Middle frontal gyrus (tissue), 1 donor: ENCODE results near the gene LCE7A.
A peak's percentile ranks its signal among the peaks of the same experiment; 100 is the strongest.

ENCODE experiments used
- DNase-seq: peaks from one replicate; pipeline ENCODE4 v3.0.0-alpha.2; 2015; ENCODE audit warnings: low spot score; ENCODE audit errors: extremely low spot score

Gene LCE7A, protein sequence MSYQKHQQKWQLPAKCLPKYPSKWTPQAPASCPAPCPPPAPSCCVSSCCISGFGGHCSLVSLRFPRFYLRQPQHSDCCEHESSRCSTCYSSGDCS

DNA sequence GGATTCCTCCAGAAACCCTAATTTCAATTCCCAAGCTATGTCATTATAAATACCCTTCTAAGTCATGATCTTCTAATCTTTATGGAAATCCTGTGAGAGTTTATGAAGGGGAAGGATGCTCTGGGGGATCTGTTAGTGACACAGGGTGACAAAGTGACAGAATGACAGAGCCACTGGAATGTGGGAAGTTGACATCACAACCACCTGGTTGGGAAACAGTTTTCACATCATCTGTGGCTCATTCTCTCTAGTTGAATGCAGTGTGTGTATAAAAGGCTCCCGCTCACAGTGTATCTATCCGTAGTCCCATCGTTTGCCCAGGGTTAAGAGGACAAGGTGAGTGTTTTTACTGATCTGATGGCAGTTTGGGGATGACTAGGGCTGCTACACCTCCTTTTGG is at the start of gene LCE7A:
Gene LCE7A (plus strand): TSS at position 301 of the 400 bp plus-strand sequence. CDS start 702 bp downstream, outside the sequence.
- no peak for DNase-seq

DNA sequence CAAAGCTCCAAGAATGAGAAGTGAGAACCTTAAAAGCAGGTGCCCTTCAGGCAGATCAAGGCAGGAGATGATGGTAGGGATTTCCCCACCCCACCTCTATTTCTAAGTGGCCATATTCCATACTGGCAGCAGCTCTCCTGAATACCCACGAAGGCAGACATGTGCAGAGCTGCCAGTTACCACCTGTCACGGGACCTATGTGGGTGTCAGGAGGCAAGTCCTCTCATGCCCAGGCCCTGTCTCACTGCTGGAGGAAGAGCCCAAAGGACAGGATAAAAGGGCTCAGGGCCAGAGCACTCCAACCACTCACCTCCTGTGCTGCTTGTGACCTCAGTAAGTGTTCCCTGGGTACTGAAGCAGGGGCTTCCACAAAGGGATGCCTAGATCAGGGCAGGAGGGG is 48.7 kb upstream of the LCE7A start:
- no peak for DNase-seq

DNA sequence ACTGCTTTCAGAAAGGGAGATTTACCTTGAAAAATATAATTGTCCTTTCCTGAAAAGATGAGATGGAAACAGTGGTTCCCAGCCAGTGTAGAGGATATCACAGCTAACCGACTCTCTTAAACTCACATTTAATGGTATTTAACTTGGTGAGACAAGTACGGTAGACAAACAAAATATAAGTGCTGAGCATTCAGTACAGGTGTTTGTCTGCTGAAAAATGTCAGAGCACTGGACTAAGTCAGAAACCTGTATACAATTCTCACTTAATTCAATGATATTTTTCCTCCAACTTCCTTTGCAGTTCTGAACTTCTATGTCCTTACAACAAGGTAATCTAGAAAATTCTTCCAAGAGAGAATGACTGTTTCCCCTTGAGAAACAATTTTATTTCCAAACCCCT is 48.1 kb upstream of the LCE7A start, which contains the start of gene LCE1B:
Gene LCE1B (plus strand): TSS at position 301 of the 400 bp plus-strand sequence. CDS start 476 bp downstream, outside the sequence.
- DNase-seq, result no peak

DNA sequence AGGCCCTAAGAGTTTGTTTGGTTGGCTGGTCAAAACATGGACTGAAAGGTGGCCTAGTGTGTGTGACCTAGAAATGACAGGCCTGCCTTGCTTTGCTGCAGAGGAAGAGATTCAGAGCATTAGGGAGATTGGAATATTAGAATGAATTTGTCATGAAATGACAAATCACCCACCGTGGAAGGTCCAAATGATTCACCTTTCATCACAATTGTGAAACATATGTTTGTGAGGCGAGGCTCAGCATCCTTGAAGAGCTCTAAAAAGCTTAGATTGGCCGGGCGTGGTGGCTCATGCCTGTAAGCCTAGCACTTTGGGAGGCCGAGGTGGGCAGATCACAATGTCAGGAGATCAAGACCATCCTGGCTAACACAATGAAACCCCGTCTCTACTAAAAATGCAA is 42.5 kb upstream of the LCE7A start:
- no peak for DNase-seq

DNA sequence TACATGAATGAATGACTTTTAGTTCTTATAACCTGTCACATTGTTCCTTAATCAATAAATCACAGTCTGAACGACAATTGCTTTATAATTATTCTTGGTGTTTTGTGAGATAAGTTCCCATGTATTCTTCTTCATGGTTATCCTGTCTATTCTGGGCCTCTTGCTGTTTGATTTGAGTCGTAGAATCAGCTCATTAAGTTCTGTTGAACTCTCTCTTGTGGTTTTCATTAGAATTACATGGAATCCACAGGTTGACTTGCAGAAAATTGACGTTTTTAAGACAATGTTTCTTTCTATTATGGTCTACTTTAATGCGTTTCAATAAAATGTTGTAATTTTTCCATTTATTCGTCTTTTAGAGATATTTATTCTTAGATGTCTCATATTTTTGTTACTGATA is 36.5 kb upstream of the LCE7A start:
- no peak for DNase-seq

DNA sequence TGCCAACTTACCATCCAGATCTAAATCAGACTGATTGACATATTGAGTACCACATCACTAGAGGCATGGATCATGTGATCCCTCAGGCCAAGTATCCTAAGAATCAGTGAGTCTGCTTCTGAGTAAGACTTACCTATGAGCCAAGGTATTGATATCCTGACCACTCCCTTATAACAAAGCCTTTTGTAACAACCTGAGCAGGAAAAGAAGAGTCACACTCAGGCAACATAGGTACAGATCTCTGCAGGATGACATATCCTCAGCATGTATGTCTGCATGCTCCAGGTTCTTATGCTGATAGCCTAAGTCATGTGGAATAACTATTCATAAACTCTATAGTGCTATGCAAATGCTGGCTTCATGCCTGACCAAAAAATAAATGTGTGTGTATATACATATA is 34.8 kb upstream of the LCE7A start:
- DNase-seq, result no peak

DNA sequence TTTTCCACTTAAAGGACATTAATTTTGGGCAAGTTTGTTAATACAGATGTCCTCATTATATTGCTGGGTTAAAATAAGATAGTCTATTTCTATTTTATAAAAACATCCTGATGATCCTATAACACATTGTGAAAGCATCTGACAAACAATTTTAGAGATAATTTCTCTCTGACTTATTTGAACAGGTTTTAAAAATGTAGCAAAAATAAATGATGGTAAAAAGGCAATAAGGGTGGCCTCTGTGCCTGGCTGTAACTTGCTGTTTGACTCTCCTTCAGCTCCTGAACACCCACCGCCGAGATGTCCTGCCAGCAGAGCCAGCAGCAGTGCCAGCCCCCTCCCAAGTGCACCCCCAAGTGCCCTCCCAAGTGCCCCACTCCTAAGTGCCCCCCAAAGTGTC is 32.6 kb upstream of the LCE7A start, which contains the start of gene LCE1A:
Gene LCE1A (plus strand): TSS at position 301 of the 400 bp plus-strand sequence. CDS start 0 bp downstream, at position 301.
- no peak for DNase-seq

DNA sequence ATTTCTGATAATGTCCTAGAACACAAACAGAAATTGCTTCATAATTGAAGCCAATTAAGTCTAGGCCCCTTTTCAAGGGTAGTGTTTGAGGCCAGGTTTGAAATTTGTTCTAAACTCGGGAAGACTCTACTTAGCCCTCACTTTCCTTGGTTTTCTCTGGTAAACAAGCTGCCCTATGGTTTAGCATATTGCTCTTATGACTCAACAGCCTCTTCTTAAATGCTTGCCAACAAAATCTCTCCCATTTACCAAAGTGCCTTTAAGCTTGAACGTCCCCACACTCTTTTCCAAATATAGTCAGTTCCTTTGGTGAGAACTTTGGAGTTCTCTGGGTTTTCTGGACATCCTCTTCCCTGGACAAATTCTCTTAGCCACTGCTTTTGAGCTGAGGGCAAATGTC is 22.9 kb upstream of the LCE7A start:
- no peak for DNase-seq

DNA sequence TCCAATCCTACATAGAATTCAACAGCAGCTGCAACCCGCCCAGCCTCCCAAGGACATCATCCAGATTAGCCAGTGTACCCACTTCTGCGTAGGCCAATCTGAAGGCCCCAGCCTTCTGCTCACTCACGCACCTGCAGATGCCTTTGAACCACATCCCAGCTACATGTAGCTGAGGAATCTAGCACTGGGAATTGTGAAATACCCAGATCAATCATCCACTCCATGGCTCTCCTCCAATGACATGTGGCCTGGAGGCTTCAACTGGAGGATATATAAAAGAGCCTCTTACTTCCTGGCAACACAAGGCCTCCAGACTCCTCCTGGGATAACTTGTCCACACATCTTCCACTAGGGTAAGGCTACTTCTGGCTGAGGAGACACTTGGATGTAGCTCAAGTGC is 17.2 kb upstream of the LCE7A start, which contains the start of gene LCE6A:
Gene LCE6A (plus strand): TSS at position 301 of the 400 bp plus-strand sequence. CDS start 665 bp downstream, outside the sequence.
- DNase-seq, result no peak

DNA sequence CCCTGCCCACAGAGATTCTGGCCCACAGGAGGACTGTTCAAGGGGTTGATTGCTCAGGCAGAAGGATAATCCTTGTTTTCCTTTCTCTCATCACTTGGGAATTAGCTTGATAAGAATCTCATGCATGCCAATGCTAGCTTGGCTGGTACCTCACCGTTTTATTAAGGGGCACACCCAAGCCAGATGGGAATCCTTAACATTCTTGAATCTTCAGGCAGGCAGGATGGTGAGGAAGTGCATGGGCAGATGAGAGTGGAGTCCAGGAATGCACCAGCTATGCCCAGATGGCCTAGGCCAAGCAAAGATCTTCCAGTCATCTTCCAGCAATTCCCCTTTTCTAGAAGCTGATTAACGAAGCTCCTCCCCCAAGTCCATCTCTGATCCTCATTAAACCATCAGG is 4.1 kb upstream of the LCE7A start:
- DNase-seq, result no peak

DNA sequence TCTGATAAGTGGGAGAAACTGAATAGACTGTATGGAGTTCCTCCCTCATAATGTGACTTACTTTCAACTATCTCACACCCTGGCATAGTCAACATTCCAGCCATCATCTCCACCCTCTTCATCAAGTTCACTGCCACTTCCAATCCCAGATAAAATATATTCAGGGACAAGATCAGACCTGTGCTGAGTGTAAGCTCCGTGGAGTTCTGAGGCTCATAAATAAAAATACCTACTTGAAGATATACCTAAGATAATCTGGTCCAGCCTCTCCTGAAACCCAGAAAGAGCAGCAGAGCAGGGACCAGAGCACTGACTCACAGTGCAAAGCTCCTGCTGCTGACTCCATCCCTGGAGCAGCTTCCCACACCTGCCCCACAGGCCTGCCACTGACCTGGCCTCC is 1.7 kb upstream of the LCE7A start:
- DNase-seq, result no peak

DNA sequence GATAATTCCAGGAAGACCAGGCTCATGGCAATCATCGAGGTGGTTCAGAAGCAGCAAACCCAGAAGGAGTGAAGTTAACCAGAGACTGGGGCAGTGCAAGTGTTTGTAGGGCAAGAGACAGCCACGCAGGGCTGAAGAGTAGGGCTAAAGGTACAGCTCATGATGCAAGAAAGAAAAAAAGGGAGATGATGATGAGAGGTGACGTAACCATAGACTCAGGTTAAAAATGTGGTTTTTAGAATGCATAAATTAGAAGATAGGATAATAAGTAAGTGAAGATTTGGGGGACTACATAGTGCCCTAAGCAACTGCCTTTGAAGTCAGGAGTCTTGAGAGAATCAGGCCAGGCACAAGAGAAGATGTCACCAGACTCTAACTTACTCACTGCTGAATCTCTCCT is 333 bp downstream of the LCE7A start:
- no peak for DNase-seq

DNA sequence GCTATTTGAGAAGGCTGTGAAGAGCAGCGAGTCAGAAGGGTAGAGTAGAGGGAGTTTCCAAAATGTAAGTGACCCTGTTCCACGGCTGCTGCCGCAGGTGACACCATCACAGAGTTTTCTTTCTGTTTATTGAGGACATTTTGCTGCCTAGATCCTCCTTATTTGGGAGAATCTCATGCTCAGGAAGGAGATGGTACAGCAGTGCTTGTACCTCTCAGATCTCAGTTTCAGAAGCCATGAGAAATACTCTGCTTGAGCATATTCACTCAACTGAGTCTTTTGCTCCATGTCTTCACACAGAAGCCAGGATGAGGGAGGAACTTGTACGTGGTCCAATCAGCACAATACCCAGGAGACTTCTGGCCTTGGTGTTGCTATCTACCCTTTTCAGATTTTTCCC is 1.6 kb downstream of the LCE7A start:
- no peak for DNase-seq

DNA sequence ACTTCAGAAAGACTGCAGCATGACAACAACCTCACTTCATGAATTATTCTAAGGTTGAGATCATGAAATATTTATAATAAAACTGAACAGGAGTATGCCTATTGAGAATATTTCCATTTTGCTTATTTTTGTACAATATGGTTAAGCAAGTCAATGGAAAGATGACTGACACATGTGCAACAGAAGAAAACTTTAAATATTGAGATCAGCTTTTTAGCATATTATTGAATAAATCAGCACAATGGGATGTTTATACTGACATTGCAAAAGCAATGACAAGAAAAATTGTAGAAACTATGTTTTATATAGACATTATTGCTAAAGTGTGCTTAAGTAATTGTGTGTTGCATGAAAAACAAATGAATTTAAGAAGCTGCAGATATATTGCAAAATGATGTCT is 4.6 kb downstream of the LCE7A start:
- DNase-seq, result no peak

DNA sequence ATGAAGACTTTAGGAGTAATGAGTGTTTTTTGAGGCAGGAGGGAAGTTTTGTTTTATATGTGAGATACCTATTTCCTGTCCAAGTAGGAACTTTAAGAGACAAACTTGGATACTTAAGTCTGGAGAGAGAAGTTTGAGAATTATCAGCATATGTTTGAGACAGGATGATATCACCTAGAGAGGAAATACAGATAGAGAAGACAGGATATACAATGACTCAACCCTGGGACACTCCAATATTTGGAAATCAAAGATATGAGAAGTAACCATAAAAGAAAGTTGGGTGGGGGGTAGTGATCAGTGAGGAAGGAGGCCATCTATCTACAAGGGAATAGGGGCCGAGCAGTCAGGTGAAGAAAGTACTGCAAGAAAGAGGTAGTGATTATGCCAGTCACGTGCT is 6.5 kb downstream of the LCE7A start:
- no peak for DNase-seq

DNA sequence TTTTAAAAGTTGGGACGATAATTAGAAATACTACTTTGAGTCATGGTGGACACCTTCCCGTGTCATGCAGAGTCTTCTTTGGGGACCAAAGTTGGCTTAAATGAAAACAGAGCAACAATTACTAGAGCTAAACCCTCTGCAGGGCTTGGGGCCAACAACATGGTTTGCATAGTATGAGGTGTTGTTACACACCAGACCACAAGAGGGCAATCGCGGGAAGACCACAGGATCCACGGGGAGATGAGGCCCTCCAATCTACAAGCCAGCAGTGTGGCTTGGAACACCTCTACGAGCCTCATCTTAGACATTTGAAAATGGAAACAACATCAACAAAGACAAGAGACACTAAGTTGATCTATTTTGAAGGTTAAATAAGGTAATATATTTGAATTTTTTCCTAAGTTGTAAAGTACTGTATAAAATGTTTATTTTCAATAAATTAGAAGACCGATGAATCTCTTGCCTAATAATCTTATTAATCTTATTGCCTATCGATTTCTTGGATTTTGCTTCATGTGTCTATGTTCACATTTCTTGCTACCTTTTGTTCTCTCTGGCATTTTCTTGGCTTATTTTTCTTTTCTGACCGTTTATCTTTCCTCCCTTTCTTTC is 10.1 kb downstream of the LCE7A start:
- DNase-seq, result peak; percentile 33

DNA sequence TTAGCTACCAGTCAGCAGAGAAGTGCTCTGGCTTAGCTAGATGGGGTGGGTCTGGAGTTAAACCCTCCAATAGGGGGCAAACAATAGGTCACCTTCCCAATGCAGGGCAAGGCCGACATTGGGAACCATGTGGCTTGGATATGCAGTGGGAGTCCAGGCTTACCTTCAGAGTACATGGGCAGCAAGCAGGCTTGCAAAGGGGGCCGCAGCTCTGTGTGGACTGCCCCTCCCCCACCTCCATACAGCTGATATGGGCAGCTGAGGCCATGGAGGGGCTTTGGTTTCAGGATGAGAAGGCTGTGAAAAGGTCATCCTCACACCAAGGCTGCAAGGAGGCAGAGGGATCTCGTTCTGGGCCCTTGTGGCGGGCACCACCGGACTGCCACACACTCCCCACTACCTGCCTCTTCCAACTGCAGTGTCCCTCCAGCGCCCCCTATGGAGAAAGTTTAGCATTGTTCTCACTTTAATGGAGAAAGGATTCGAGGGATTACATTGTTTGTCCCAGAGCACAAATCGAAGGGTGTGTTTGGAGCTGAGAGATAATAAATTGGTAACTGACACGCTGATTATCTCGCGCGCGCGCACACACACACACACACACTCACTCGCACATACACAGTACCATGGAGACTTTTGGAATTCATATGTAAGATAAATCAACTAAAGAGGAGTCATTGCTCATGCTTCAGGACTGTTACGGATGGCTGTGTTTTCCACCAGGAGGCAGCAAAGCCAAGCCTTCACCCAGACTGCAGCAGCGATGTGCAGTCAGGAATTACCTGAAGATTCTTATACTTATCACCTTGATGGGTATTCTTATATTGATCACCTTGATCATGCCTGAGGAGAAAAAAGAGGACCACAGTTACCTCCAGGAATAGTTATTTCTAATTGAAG is 11.3 kb downstream of the LCE7A start:
- DNase-seq, result no peak

DNA sequence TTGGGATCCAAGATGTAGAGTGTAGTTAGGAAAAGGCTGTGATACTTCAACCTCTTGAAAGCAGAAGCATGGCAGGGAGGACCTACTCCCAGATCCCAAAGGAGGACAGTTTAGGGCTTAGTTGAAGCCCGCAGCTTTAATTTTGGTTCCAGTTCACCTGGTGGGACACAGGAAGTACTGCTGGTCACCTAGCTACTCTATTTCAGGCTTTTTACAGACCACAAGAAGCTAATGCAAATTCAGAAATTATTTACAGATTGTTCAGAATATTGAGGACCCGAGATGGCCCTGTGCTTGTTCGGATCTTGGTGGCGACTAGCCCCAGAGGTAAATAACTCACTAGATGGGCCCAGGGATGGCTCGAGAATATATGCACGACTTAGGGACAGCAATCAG is 11.9 kb downstream of the LCE7A start:
- DNase-seq, result no peak

DNA sequence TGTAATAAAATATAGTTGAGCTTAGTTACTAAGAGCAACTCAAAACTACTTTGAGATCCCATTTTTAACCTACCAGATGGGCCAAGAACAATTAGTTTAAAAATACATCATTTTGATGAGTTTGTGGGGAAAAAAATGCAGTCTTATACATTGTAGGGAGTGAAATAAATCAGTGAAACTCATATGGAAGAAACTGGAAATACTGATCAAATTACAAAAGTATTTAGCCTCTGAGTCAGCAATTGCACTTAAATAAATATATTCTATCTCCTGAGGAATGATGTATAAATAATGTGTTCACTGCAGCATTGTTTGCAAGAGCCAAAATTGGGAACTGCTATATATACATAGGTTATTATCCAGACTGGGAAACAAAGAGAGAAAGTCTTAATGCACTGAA is 13.7 kb downstream of the LCE7A start:
- DNase-seq, result no peak

DNA sequence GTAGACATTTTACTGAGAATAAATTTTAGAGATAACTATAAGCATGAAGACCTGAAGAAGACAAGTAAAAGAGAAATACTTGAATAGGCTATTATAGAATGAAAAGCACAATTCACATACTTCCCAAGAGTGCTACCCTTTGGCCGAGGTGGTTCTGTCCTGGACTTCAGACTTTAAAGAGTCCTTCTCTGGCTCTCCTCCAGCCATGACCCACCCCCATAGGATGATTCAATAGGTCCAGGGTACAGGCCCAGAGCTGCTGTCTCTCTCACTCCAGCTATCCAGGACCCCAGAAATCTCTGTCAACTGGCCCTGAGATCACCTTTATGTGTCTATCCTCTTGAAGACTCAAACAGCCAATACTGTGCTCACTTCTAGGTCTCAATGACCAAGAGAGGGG is 17.0 kb downstream of the LCE7A start:
- DNase-seq, result no peak

DNA sequence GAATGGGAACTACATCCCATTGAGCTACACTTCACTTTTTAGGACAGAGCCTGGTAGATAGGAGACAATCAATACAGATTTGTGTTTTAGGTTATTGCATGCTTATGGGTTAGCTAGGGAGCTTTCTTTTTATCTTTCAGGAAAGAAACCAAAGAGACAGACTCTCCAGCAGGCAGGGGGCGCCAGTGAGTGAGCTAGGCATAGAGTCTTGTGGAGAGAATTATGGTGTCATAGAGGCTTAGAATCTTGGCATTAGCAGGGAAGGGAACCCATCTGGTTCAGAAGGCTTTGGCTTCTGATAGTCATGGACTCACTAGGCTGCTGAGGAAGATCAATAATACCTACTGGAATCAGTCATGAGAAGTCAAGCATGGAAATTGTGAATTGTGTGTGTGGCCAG is 18.2 kb downstream of the LCE7A start, which contains the start of gene SMCP:
Gene SMCP (plus strand): TSS at position 281 of the 400 bp plus-strand sequence. CDS start 6,101 bp downstream, outside the sequence.
- no peak for DNase-seq

DNA sequence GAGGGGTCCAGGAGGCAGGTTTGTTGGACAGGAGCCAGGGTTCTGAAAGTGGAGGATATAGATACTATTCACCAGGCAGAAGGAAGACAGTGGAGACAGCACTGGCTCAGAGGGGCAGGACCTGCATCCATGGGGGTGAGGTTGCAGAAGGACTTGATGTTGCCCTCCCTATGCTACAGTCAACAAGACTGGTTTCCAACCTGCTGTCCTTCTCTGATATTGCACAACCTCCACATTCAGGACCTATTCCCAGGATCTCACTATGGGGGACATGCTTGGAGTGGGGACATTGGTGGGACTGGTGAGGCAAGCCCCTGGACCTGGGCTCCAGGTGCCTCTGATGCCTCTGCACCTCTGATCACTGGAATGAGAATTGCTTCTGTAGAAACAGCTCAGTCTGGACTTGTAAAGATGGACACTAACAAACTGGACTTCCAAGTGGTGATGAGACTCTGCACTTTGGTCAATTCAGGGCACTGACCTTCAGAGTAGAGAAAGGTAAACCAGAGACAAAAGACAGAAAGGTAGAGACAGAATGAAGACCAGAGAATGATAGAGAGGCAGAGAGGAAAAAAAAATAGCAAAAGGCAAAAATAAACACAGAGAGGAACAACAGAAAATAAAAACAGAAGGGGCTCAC is 19.9 kb downstream of the LCE7A start:
- no peak for DNase-seq
